GM19395 (cell line): ENCODE data around the gene PRKCA.

Experiments
- ATAC-seq: cut with Tn5 transposase; IDR thresholded peaks from one replicate; pipeline ENCODE4 v1.9.1; 2021; ENCODE audit warnings: mild to moderate bottlenecking, moderate library complexity; ENCODE audit not compliant: unreplicated experiment

Gene PRKCA

GRCh38 chr17:66811683-66812054 is 509.3 kb downstream of the PRKCA start:
- no peak for ATAC-seq

GRCh38 chr17:66812571-66812970 is 510.2 kb downstream of the PRKCA start:
- no peak for ATAC-seq

- no peak for ATAC-seq
Measured at GRCh38 chr17:66813296-66813695, 510.9 kb downstream of the PRKCA start.

GRCh38 chr17:66814026-66814425 is 511.6 kb downstream of the PRKCA start:
- no peak for ATAC-seq

GRCh38 chr17:66814570-66814969 is 512.2 kb downstream of the PRKCA start:
- no peak for ATAC-seq

- no peak for ATAC-seq
Measured at GRCh38 chr17:66817750-66818149, 515.3 kb downstream of the PRKCA start.

- ATAC-seq: no peak
Measured at GRCh38 chr17:66819466-66819865, 517.1 kb downstream of the PRKCA start.

- ATAC-seq: no peak
Measured at GRCh38 chr17:66822009-66822408, 519.6 kb downstream of the PRKCA start.

- ATAC-seq: no peak
Measured at GRCh38 chr17:66826856-66827255, 524.4 kb downstream of the PRKCA start.

GRCh38 chr17:66829386-66829864 is 527.0 kb downstream of the PRKCA start:
- ATAC-seq: no peak

- ATAC-seq: no peak
Measured at GRCh38 chr17:66829883-66830282, 527.5 kb downstream of the PRKCA start.

- ATAC-seq: no peak
Measured at GRCh38 chr17:66830451-66830850, 528.0 kb downstream of the PRKCA start.

- ATAC-seq: no peak
Measured at GRCh38 chr17:66831383-66832210, 529.2 kb downstream of the PRKCA start.

GRCh38 chr17:66833201-66833600 is 530.8 kb downstream of the PRKCA start:
- ATAC-seq: no peak

GRCh38 chr17:66834426-66834918 is 532.1 kb downstream of the PRKCA start:
- ATAC-seq: no peak

GRCh38 chr17:66834919-66835454 is 532.6 kb downstream of the PRKCA start, which contains the start of gene CACNG5:
Gene CACNG5 (plus strand): TSS chr17:66835117. CDS start chr17:66877333, 42,216 bp downstream.
- no peak for ATAC-seq

GRCh38 chr17:66835476-66835875 is 533.1 kb downstream of the PRKCA start:
- no peak for ATAC-seq

- ATAC-seq: no peak
Measured at GRCh38 chr17:66836063-66837005, 533.9 kb downstream of the PRKCA start.

- ATAC-seq: no peak
Measured at GRCh38 chr17:66837226-66837625, 534.8 kb downstream of the PRKCA start.

GRCh38 chr17:66837885-66838665 is 535.7 kb downstream of the PRKCA start:
- ATAC-seq: no peak
